SK-N-SH (cell line): ENCODE measurements around the gene SIPA1. TPM values are rescaled to one million over a fixed set of nuclear protein-coding genes. Genes with fewer than 3 reads are reported as not detected.
A peak's percentile ranks its signal among the peaks of the same experiment; 100 is the strongest.

Source experiments
- CTCF ChIA-PET: fragments of 300-600, 350-600 bp; formaldehyde crosslinking; extraction: SDS; loops from one replicate; lab custom pipeline; 2021; lab: Yijun Ruan, JAX
- POLR2A ChIA-PET: fragments of 350-600 bp; sonication (Branson Sonifier 250); formaldehyde crosslinking; extraction: SDS; loops from one replicate; lab custom pipeline; 2020; ENCODE audit warnings: antibody characterized with exemption, inconsistent platforms; lab: Yijun Ruan, JAX
- DNase-seq: peaks from one replicate; pipeline ENCODE4 v3.0.0; 2012
- H2AFZ ChIP-seq: fragments of 200-600 bp; sonication (generic); 2 replicates; pipeline ENCODE4 v1.8.1; 2016; ENCODE audit warnings: antibody characterized with exemption, mild to moderate bottlenecking, low read depth
- H3F3A ChIP-seq: fragments of 200-600 bp; sonication (generic); replicated peaks from 2 replicates; pipeline ENCODE3; 2016; ENCODE audit warnings: antibody characterized with exemption, mild to moderate bottlenecking; ENCODE audit not compliant: insufficient read depth
- H3K27ac ChIP-seq, 2 experiments: fragments of 200-500 bp in 1 of 2; fragments of 200-600 bp in 1 of 2; sonication (Bioruptor generic) in 1 of 2; sonication (generic), shearing (Covaris generic) in 1 of 2; 2 replicates each; pipeline versions ENCODE4 v1.5.1 to v1.6.1; 2014 to 2016; ENCODE audit warnings: low read depth in 2 of 2, inconsistent platforms in 1 of 2, low read length in 1 of 2, mild to moderate bottlenecking in 1 of 2, mixed read lengths in 1 of 2
- H3K27me3 ChIP-seq: fragments of 200-600 bp; sonication (generic), shearing (Covaris generic); 2 replicates; pipeline ENCODE4 v1.6.1; 2016; ENCODE audit warnings: mixed run types; ENCODE audit not compliant: insufficient read depth
- H3K36me3 ChIP-seq, 2 experiments: fragments of 200-500 bp in 1 of 2; fragments of 200-600 bp in 1 of 2; sonication (Bioruptor generic) in 1 of 2; sonication (generic) in 1 of 2; replicated peaks in 1 of 2; 2 replicates each; pipeline versions ENCODE3 to v1.5.1; 2014 to 2016; ENCODE audit warnings: low read length in 1 of 2, mild to moderate bottlenecking in 1 of 2; ENCODE audit not compliant: insufficient read depth in 2 of 2, control insufficient read depth in 1 of 2
- H3K4me1 ChIP-seq, 2 experiments: fragments of 200-500 bp in 1 of 2; fragments of 200-600 bp in 1 of 2; sonication (Bioruptor generic) in 1 of 2; sonication (generic), shearing (Covaris generic) in 1 of 2; 2 replicates each; pipeline versions ENCODE4 v1.5.1 to v1.6.1; 2014 to 2016; ENCODE audit warnings: low read depth in 1 of 2, low read length in 1 of 2, mixed run types in 1 of 2; ENCODE audit not compliant: insufficient read depth in 2 of 2, control insufficient read depth in 1 of 2
- H3K4me2 ChIP-seq: fragments of 200-600 bp; sonication (generic), shearing (Covaris generic); 2 replicates; pipeline ENCODE4 v1.6.1; 2017; ENCODE audit warnings: mixed run types
- H3K4me3 ChIP-seq, 2 experiments: fragments of 200-500 bp in 1 of 2; fragments of 200-600 bp in 1 of 2; sonication (Bioruptor generic) in 1 of 2; sonication (generic), shearing (Covaris generic) in 1 of 2; 2 replicates each; pipeline versions ENCODE4 v1.5.1 to v1.8.1; 2014 to 2016; ENCODE audit warnings: low read depth in 2 of 2, inconsistent platforms in 1 of 2, low read length in 1 of 2, mild to moderate bottlenecking in 1 of 2, mixed read lengths in 1 of 2, moderate library complexity in 1 of 2
- H3K79me2 ChIP-seq: fragments of 200-600 bp; sonication (generic); 2 replicates; pipeline ENCODE4 v1.8.1; 2017; ENCODE audit warnings: mild to moderate bottlenecking; ENCODE audit not compliant: insufficient read depth
- H3K9ac ChIP-seq: fragments of 200-600 bp; sonication (generic); 2 replicates; pipeline ENCODE4 v1.6.1; 2017; ENCODE audit warnings: mixed run types
- H3K9me2 ChIP-seq: fragments of 200-600 bp; sonication (generic); 2 replicates; pipeline ENCODE4 v1.6.1; 2017; ENCODE audit warnings: mixed run types
- H3K9me3 ChIP-seq: fragments of 200-600 bp; sonication (generic); 2 replicates; pipeline ENCODE4 v1.6.1; 2017; ENCODE audit warnings: mixed run types, mild to moderate bottlenecking, moderate library complexity
- H4K20me1 ChIP-seq: fragments of 200-600 bp; sonication (generic); 2 replicates; pipeline ENCODE4 v1.6.1; 2017; ENCODE audit warnings: mild to moderate bottlenecking, mixed run types; ENCODE audit not compliant: insufficient read depth
- CHD2 ChIP-seq: fragments of 150-350 bp; IDR thresholded peaks from 2 replicates; pipeline ENCODE4 v1.6.1; 2018; ENCODE audit warnings: low read length; ENCODE audit not compliant: partially characterized antibody
- FOSL2 ChIP-seq: IDR thresholded peaks from 2 replicates; pipeline ENCODE4 v1.4.0; 2012; ENCODE audit warnings: low read depth, mild to moderate bottlenecking, moderate library complexity, borderline replicate concordance
- FOXJ3 ChIP-seq: sonication (generic); formaldehyde crosslinking; IDR thresholded peaks from 2 replicates; pipeline ENCODE4 v1.5.1; 2020; ENCODE audit warnings: mild to moderate bottlenecking, missing genetic modification reagents
- MAX ChIP-seq: IDR thresholded peaks from 2 replicates; pipeline ENCODE4 v1.4.0; 2012; ENCODE audit warnings: low read depth
- MEF2A ChIP-seq: IDR thresholded peaks from 2 replicates; pipeline ENCODE4 v1.4.0; 2012; ENCODE audit warnings: low read depth, borderline replicate concordance
- MXI1 ChIP-seq: IDR thresholded peaks from 2 replicates; pipeline ENCODE4 v1.6.1; 2012; ENCODE audit warnings: mild to moderate bottlenecking, low read depth, low read length, improper control_type of control experiment
- NRF1 ChIP-seq: IDR thresholded peaks from 2 replicates; pipeline ENCODE4 v1.6.1; 2012; ENCODE audit warnings: low read depth, mild to moderate bottlenecking, low read length
- POLR2AphosphoS5 ChIP-seq: IDR thresholded peaks from 2 replicates; pipeline ENCODE4 v1.6.1; 2012; ENCODE audit warnings: low read depth, low read length
- RAD21 ChIP-seq: IDR thresholded peaks from 2 replicates; pipeline ENCODE4 v1.6.1; 2012; ENCODE audit warnings: mild to moderate bottlenecking, low read length
- REST ChIP-seq: IDR thresholded peaks from 2 replicates; pipeline ENCODE4 v1.6.1; 2012; ENCODE audit warnings: mild to moderate bottlenecking, low read depth, low read length, moderate library complexity
- RFX5 ChIP-seq: IDR thresholded peaks from 2 replicates; pipeline ENCODE4 v1.6.1; 2012; ENCODE audit warnings: mild to moderate bottlenecking, improper control_type of control experiment, low read length
- RXRA ChIP-seq: IDR thresholded peaks from 2 replicates; pipeline ENCODE4 v1.4.0; 2012; ENCODE audit warnings: low read depth, mild to moderate bottlenecking, borderline replicate concordance
- SIN3A ChIP-seq: IDR thresholded peaks from 2 replicates; pipeline ENCODE4 v1.6.1; 2012; ENCODE audit warnings: low read depth, mild to moderate bottlenecking, low read length, moderate library complexity, borderline replicate concordance
- SMC3 ChIP-seq: IDR thresholded peaks from 2 replicates; pipeline ENCODE4 v1.6.1; 2012; ENCODE audit warnings: low read depth, low read length, improper control_type of control experiment
- TAF1 ChIP-seq: IDR thresholded peaks from 2 replicates; pipeline ENCODE4 v1.6.1; 2012; ENCODE audit warnings: low read depth, mild to moderate bottlenecking, low read length, moderate library complexity, borderline replicate concordance
- TEAD4 ChIP-seq: IDR thresholded peaks from 2 replicates; pipeline ENCODE4 v1.4.0; 2012; ENCODE audit warnings: mild to moderate bottlenecking, borderline replicate concordance; ENCODE audit not compliant: insufficient read depth
- USF1 ChIP-seq: IDR thresholded peaks from 2 replicates; pipeline ENCODE4 v1.4.0; 2012; ENCODE audit warnings: low read depth, borderline replicate concordance
- YY1 ChIP-seq: IDR thresholded peaks from 2 replicates; pipeline ENCODE4 v1.4.0; 2012; ENCODE audit warnings: low read depth, mild to moderate bottlenecking
- WGBS: methylation state at CpG from one replicate; pipeline ENCODE4 v1.1.6; 2017; ENCODE audit warnings: low lambda C conversion rate; 5-methylcytosine and 5-hydroxymethylcytosine counted together
- polyA plus RNA-seq, 3 experiments: library from polyadenylated mRNA; depleted of rRNA; stranded (reverse); fragments of >200 nt; gene quantifications; 2 replicates each; pipeline ENCODE4 v1.2.3, GENCODE V29; 2012
- TF ChIP-seq, protein P1 (sequence below): fragments of 150-350 bp; IDR thresholded peaks from 2 replicates; pipeline ENCODE4 v1.6.1; 2016; ENCODE audit warnings: mild to moderate bottlenecking, low read depth, low read length
- TF ChIP-seq, protein P2 (sequence below): IDR thresholded peaks from 2 replicates; pipeline ENCODE4; 2012
- TF ChIP-seq, protein P3 (sequence below): fragments of 150-350 bp; IDR thresholded peaks from 2 replicates; pipeline ENCODE4 v1.6.1; 2017; ENCODE audit warnings: antibody characterized with exemption, low read length, low read depth, borderline replicate concordance
- TF ChIP-seq, protein P4 (sequence below): fragments of 200-600 bp; sonication (generic); IDR thresholded peaks from 2 replicates; pipeline ENCODE4 v1.6.1; 2017; ENCODE audit warnings: antibody characterized with exemption, mild to moderate bottlenecking, moderate library complexity

The SIPA1 gene
- polyA plus RNA-seq (2012; rRNA removed), result 15.1 and 18.7 TPM in 2 replicates
- polyA plus RNA-seq (2012; cell fraction: cytosol; rRNA removed), result 6.6 and 12.1 TPM in 2 replicates
- 31.5 and 61.6 TPM in 2 replicates for polyA plus RNA-seq (2012; cell fraction: nucleus; rRNA removed)

GRCh38 chr11:65637794-65638419 is at the start of gene SIPA1:
Gene SIPA1 (plus strand): TSS chr11:65638101. CDS start chr11:65640922, 2,821 bp downstream.
- Histone ChIP-seq H3K9me2 (no peaks in the 10 kb centered on the region), H3K27ac (peak within 1 kb of the TSS; percentile 61 to 92; a peak in 3 of 4 replicates), H3K9ac (peak within 1 kb of the TSS; percentile 68), H3K4me3 (peak within 1 kb of the TSS; percentile 81 to 89), H2AFZ (no peak within 1 kb of the TSS), H3K4me1 (peaks cover 5 to 25% of the 10 kb centered on the region in 2 experiments; a peak in 3 of 4 replicates), H3K9me3 (no peaks in the 10 kb centered on the region), H3K27me3 (no peaks in the 10 kb centered on the region), H3F3A (peaks cover 19% of the 10 kb centered on the region), H3K79me2 (peaks cover 16% of the 10 kb centered on the region), H3K36me3 (peaks cover 3 to 44% of the 10 kb centered on the region in 2 experiments), H3K4me2 (peak within 1 kb of the TSS; percentile 99), H4K20me1 (peaks cover 9% of the 10 kb centered on the region)
- 14% methylated on average over 17 of the region's 46 CpGs for WGBS
- POLR2A ChIA-PET, result interaction anchor here (0.6 to 3.9 kb wide), 9 partner anchors 9 to 97 kb away, joined by 3 to 25 read pairs (median 5); partner anchors contain the start of genes EHBP1L1, PCNX3 and RELA
- CTCF ChIA-PET, result interaction anchor here (0.6 to 4.5 kb wide), 21 partner anchors 8 to 384 kb away, joined by 3 to 42 read pairs (median 4); partner anchors contain the start of genes FAM89B, KAT5, MUS81 and RELA
- DNase-seq, result peak; percentile 96
- TF ChIP-seq POLR2AphosphoS5, result peak; percentile 55
- TF ChIP-seq NRF1, result peak; percentile 17; the same call in 1 of the 2 replicates
- peak; percentile 54; the same call in 1 of the 2 replicates for TF ChIP-seq SIN3A
- TF ChIP-seq, protein P1, sequence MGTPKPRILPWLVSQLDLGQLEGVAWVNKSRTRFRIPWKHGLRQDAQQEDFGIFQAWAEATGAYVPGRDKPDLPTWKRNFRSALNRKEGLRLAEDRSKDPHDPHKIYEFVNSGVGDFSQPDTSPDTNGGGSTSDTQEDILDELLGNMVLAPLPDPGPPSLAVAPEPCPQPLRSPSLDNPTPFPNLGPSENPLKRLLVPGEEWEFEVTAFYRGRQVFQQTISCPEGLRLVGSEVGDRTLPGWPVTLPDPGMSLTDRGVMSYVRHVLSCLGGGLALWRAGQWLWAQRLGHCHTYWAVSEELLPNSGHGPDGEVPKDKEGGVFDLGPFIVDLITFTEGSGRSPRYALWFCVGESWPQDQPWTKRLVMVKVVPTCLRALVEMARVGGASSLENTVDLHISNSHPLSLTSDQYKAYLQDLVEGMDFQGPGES, result no peak
- no peak for TF ChIP-seq TEAD4
- no peak for TF ChIP-seq RFX5
- TF ChIP-seq FOSL2, result no peak
- no peak for TF ChIP-seq CHD2
- TF ChIP-seq MAX, result no peak
- TF ChIP-seq FOXJ3 (CRISPR knock-in tag), result no peak
- TF ChIP-seq, protein P2, sequence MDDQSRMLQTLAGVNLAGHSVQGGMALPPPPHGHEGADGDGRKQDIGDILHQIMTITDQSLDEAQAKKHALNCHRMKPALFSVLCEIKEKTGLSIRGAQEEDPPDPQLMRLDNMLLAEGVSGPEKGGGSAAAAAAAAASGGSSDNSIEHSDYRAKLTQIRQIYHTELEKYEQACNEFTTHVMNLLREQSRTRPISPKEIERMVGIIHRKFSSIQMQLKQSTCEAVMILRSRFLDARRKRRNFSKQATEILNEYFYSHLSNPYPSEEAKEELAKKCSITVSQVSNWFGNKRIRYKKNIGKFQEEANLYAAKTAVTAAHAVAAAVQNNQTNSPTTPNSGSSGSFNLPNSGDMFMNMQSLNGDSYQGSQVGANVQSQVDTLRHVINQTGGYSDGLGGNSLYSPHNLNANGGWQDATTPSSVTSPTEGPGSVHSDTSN, result no peak
- TF ChIP-seq YY1, result no peak
- peak; percentile 39 for TF ChIP-seq SMC3
- no peak for TF ChIP-seq RXRA
- TF ChIP-seq REST, result no peak
- peak; percentile 51; the same call in 1 of the 2 replicates for TF ChIP-seq TAF1
- TF ChIP-seq, protein P3, sequence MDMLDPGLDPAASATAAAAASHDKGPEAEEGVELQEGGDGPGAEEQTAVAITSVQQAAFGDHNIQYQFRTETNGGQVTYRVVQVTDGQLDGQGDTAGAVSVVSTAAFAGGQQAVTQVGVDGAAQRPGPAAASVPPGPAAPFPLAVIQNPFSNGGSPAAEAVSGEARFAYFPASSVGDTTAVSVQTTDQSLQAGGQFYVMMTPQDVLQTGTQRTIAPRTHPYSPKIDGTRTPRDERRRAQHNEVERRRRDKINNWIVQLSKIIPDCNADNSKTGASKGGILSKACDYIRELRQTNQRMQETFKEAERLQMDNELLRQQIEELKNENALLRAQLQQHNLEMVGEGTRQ, result no peak
- TF ChIP-seq MEF2A, result no peak
- peak; percentile 59; the same call in 1 of the 2 replicates for TF ChIP-seq MXI1
- TF ChIP-seq, protein P4, sequence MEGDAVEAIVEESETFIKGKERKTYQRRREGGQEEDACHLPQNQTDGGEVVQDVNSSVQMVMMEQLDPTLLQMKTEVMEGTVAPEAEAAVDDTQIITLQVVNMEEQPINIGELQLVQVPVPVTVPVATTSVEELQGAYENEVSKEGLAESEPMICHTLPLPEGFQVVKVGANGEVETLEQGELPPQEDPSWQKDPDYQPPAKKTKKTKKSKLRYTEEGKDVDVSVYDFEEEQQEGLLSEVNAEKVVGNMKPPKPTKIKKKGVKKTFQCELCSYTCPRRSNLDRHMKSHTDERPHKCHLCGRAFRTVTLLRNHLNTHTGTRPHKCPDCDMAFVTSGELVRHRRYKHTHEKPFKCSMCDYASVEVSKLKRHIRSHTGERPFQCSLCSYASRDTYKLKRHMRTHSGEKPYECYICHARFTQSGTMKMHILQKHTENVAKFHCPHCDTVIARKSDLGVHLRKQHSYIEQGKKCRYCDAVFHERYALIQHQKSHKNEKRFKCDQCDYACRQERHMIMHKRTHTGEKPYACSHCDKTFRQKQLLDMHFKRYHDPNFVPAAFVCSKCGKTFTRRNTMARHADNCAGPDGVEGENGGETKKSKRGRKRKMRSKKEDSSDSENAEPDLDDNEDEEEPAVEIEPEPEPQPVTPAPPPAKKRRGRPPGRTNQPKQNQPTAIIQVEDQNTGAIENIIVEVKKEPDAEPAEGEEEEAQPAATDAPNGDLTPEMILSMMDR, result peak; percentile 56
- peak; percentile 56 for TF ChIP-seq RAD21
- no peak for TF ChIP-seq USF1
